Memory B cell (primary cell): ENCODE measurements around the gene FBXL7.

Source experiments
- ATAC-seq: fragments of 150-1000 bp; cut with Tn5 transposase; 2 replicates; pipeline ENCODE4 v1.10.0; 2021; ENCODE audit warnings: low read depth, mild to moderate bottlenecking, moderate library complexity
- DNase-seq, 2 donors: peaks; one replicate each; pipeline ENCODE4 v3.0.0; 2022; ENCODE audit warnings: low spot score in 2 of 2
- H3K27ac Mint-ChIP-seq: one replicate; pipeline ENCODE4 v1.8.0; 2022; ENCODE audit warnings: mild to moderate bottlenecking, moderate library complexity, mixed read lengths
- H3K27me3 Mint-ChIP-seq: one replicate; pipeline ENCODE4 v1.8.0; 2022; ENCODE audit warnings: mixed read lengths
- H3K36me3 Mint-ChIP-seq: one replicate; pipeline ENCODE4 v1.8.0; 2022; ENCODE audit warnings: mild to moderate bottlenecking, mixed read lengths
- H3K4me1 Mint-ChIP-seq: one replicate; pipeline ENCODE4 v1.8.0; 2022; ENCODE audit warnings: mixed read lengths
- H3K4me3 Mint-ChIP-seq: one replicate; pipeline ENCODE4 v1.8.0; 2022; ENCODE audit warnings: mild to moderate bottlenecking, moderate library complexity, mixed read lengths
- H3K9me3 Mint-ChIP-seq: one replicate; pipeline ENCODE4 v1.8.0; 2022; ENCODE audit warnings: mixed read lengths

Gene FBXL7

DNA sequence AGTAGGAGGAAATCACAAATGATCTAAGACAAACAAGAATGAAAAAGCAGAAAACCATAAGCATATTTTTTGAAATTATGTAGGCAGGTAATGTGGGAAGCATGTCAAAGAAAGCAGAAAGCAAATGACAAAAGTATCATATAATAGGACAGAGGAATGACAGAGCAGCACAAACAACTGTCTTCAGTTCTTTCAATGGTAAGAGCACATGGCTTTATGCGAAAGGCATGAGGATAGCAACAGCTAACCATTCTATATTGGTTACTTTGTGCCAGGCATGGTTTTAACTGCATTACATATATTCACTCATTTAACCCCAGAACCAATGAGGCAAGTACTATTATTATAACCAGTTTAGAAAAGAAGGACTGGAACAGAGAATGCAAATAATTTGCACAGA lies 137.4 kb downstream of the FBXL7 start:
- DNase-seq (no peak), ATAC-seq (no peak)
- no peaks in the 10 kb centered on the region for H3K27me3 Mint-ChIP-seq
- H3K27ac Mint-ChIP-seq = no peak overlapping the region
- no peaks in the 10 kb centered on the region for H3K36me3 Mint-ChIP-seq
- H3K9me3 Mint-ChIP-seq = peaks cover 5% of the 10 kb centered on the region
- no peak overlapping the region for H3K4me3 Mint-ChIP-seq
- no peaks in the 10 kb centered on the region for H3K4me1 Mint-ChIP-seq

- no peak for ATAC-seq
- no peak for DNase-seq
- Mint-ChIP-seq H3K4me1 (no peaks in the 10 kb centered on the region), H3K36me3 (no peaks in the 10 kb centered on the region), H3K27me3 (no peaks in the 10 kb centered on the region), H3K4me3 (no peak overlapping the region), H3K9me3 (peaks cover 5% of the 10 kb centered on the region), H3K27ac (no peak overlapping the region)
Measured at GRCh38 chr5:15637886-15638285, 137.9 kb downstream of the FBXL7 start.

DNA sequence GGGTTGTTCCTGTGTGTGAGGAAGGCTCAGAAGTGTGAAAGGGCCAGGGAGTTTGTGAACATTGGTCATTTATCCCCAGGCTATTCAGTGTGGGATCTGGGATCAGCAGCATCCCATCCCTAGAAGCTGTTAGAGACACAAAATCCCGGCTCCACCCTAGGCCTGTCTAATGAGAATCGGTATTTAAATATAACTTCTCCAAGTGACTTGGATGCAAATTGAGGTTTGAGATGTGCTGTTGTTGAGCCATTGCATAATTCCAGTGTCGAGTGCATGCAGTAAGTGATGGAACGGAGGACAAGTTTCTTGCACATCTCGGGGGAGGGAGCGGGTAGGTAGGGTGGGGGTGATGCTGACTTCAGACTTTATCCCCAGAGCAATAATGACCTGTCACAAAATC lies 138.3 kb downstream of the FBXL7 start:
- no peak for DNase-seq
- no peak for ATAC-seq
- no peaks in the 10 kb centered on the region for H3K36me3 Mint-ChIP-seq
- H3K9me3 Mint-ChIP-seq = peaks cover 5% of the 10 kb centered on the region
- no peaks in the 10 kb centered on the region for H3K4me1 Mint-ChIP-seq
- H3K4me3 Mint-ChIP-seq = no peak overlapping the region
- no peaks in the 10 kb centered on the region for H3K27me3 Mint-ChIP-seq
- no peak overlapping the region for H3K27ac Mint-ChIP-seq

DNA sequence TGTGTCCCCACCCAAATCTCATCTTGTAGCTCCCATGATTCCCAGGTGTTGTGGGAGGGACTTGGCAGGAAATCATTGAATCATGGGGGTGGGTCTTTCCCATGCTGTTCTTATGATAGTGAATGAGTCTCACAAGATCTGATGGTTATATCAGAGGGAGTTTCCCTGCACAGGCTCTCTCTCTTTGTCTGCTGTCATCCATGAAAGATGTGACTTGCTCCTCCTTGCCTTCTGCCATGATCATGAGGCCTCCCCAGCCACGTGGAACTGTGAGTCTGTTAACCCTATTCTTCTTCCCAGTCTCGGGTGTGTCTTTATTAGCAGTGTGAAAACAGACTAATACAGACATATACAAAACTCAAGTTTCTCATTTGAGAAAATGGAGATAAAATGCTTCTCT lies 139.3 kb downstream of the FBXL7 start:
- Mint-ChIP-seq H3K36me3 (no peaks in the 10 kb centered on the region), H3K27me3 (no peaks in the 10 kb centered on the region), H3K4me3 (no peak overlapping the region), H3K27ac (no peak overlapping the region), H3K9me3 (peaks cover 5% of the 10 kb centered on the region), H3K4me1 (no peaks in the 10 kb centered on the region)
- ATAC-seq (no peak), DNase-seq (no peak)

- no peaks in the 10 kb centered on the region for H3K36me3 Mint-ChIP-seq
- DNase-seq (no peak), ATAC-seq (no peak)
- H3K4me1 Mint-ChIP-seq = no peaks in the 10 kb centered on the region
- no peak overlapping the region for H3K27ac Mint-ChIP-seq
- H3K27me3 Mint-ChIP-seq = no peaks in the 10 kb centered on the region
- H3K9me3 Mint-ChIP-seq = peaks cover 5% of the 10 kb centered on the region
- H3K4me3 Mint-ChIP-seq = no peak overlapping the region
Measured at GRCh38 chr5:15640116-15640515, 140.1 kb downstream of the FBXL7 start.

GRCh38 chr5:15643731-15644130 lies 143.8 kb downstream of the FBXL7 start:
- H3K4me3 Mint-ChIP-seq = no peak overlapping the region
- H3K27ac Mint-ChIP-seq = no peak overlapping the region
- no peak for DNase-seq
- ATAC-seq = no peak
- H3K27me3 Mint-ChIP-seq = no peaks in the 10 kb centered on the region
- peaks cover 7% of the 10 kb centered on the region for H3K9me3 Mint-ChIP-seq
- no peaks in the 10 kb centered on the region for H3K36me3 Mint-ChIP-seq
- no peaks in the 10 kb centered on the region for H3K4me1 Mint-ChIP-seq

DNA sequence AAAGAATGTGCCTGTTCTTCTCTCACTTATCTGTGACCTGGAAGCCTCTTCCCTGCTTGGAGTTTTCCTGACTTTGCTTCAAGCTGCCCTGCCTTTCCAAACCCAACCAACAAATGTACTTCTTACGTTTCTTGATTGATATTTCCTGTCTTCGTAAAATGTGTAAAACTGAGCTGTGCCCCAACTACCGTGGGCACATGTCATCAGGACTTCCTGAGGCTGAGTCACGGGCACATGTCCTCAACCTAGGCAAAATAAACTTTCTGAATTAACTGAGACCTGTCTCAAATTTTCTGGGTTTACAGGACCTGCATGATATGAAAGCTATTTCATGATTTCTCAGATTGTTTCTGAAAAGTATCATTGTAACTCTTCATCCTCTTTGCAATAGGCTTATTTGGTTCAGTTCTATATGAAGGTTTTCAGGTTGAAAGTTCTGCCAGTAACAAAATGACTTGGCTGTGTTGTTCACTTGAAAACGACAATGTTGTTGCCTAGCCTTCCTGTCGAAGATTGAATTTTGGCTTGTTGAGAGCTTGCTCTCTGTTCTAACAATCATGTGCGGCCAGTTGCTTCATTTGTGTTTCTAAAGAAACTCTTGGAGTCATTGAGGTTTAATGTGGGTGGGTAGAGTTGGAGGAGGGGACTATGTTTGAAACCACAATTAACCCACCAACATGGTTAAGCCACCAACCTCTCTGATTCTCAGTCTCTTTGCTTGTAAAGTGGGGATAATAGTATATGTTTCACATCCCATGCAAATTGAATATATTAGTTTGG lies 145.6 kb downstream of the FBXL7 start:
- Mint-ChIP-seq H3K4me3 (no peak overlapping the region), H3K27ac (no peak overlapping the region), H3K27me3 (no peaks in the 10 kb centered on the region), H3K9me3 (peaks cover 7% of the 10 kb centered on the region), H3K4me1 (no peaks in the 10 kb centered on the region), H3K36me3 (no peaks in the 10 kb centered on the region)
- DNase-seq (no peak), ATAC-seq (no peak)

GRCh38 chr5:15646371-15646770 lies 146.4 kb downstream of the FBXL7 start:
- no peak overlapping the region for H3K4me3 Mint-ChIP-seq
- H3K4me1 Mint-ChIP-seq = no peaks in the 10 kb centered on the region
- ATAC-seq (no peak), DNase-seq (no peak)
- H3K9me3 Mint-ChIP-seq = peaks cover 4% of the 10 kb centered on the region
- H3K27me3 Mint-ChIP-seq = no peaks in the 10 kb centered on the region
- H3K36me3 Mint-ChIP-seq = no peaks in the 10 kb centered on the region
- no peak overlapping the region for H3K27ac Mint-ChIP-seq

DNA sequence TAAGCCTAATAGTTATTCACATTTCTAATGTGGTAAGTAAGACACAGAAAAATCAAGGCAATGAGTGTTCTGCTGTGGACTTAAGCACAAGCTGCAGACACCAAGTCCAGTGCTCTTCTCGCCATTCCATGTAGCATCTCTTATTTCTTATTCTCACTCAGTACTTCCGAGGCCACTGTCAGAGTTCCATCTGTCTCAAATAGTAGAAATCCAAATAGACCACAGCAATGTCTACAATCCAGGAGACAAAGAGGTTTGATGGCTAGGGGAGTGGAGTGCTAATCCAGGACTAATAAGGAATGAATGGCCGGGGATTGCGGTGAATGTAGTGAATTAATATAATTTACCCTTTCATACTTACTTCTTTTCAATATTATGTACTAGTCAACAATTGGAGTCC lies 147.3 kb downstream of the FBXL7 start:
- Mint-ChIP-seq H3K4me1 (no peaks in the 10 kb centered on the region), H3K9me3 (peaks cover 4% of the 10 kb centered on the region), H3K27me3 (no peaks in the 10 kb centered on the region), H3K36me3 (no peaks in the 10 kb centered on the region), H3K4me3 (no peak overlapping the region), H3K27ac (no peak overlapping the region)
- no peak for ATAC-seq
- DNase-seq = no peak

GRCh38 chr5:15650266-15650665 lies 150.3 kb downstream of the FBXL7 start:
- H3K4me1 Mint-ChIP-seq = no peaks in the 10 kb centered on the region
- H3K9me3 Mint-ChIP-seq = peaks cover 4% of the 10 kb centered on the region
- H3K4me3 Mint-ChIP-seq = no peak overlapping the region
- H3K27me3 Mint-ChIP-seq = no peaks in the 10 kb centered on the region
- no peak overlapping the region for H3K27ac Mint-ChIP-seq
- H3K36me3 Mint-ChIP-seq = no peaks in the 10 kb centered on the region
- DNase-seq = no peak
- ATAC-seq = no peak

DNA sequence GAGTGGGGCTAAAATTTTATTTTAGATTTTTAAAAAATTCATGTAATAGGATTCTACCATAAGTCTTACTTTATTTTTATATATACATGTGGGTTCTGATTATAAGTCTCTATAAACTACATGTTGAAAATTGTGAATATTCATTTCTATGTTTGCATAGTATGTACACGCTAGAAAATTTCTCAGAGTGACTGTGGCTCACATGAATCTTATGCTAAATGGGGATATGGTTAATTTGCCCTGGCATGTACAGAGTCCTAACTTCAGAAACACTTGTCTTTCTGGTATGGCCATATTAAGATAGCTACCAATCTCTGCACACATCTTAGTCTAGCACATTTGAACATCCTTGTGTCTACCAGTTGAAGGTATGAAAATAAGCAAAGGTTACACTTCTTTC lies 154.8 kb downstream of the FBXL7 start:
- Mint-ChIP-seq H3K36me3 (no peaks in the 10 kb centered on the region), H3K9me3 (peaks cover 3% of the 10 kb centered on the region), H3K27me3 (no peaks in the 10 kb centered on the region), H3K4me1 (no peaks in the 10 kb centered on the region), H3K4me3 (no peak overlapping the region), H3K27ac (no peak overlapping the region)
- no peak for DNase-seq
- ATAC-seq = no peak

GRCh38 chr5:15655683-15656082 lies 155.7 kb downstream of the FBXL7 start:
- no peak overlapping the region for H3K27ac Mint-ChIP-seq
- no peak overlapping the region for H3K4me3 Mint-ChIP-seq
- H3K36me3 Mint-ChIP-seq = no peaks in the 10 kb centered on the region
- DNase-seq (no peak), ATAC-seq (no peak)
- no peaks in the 10 kb centered on the region for H3K27me3 Mint-ChIP-seq
- no peaks in the 10 kb centered on the region for H3K4me1 Mint-ChIP-seq
- H3K9me3 Mint-ChIP-seq = peaks cover 2% of the 10 kb centered on the region

GRCh38 chr5:15664961-15665360 lies 165.0 kb downstream of the FBXL7 start:
- H3K36me3 Mint-ChIP-seq = no peaks in the 10 kb centered on the region
- no peak overlapping the region for H3K4me3 Mint-ChIP-seq
- H3K27me3 Mint-ChIP-seq = no peaks in the 10 kb centered on the region
- DNase-seq = no peak
- H3K27ac Mint-ChIP-seq = no peak overlapping the region
- ATAC-seq = no peak
- H3K4me1 Mint-ChIP-seq = no peaks in the 10 kb centered on the region
- H3K9me3 Mint-ChIP-seq = peaks cover 14% of the 10 kb centered on the region

GRCh38 chr5:15669826-15670225 lies 169.8 kb downstream of the FBXL7 start:
- ATAC-seq = no peak
- no peak overlapping the region for H3K4me3 Mint-ChIP-seq
- no peaks in the 10 kb centered on the region for H3K27me3 Mint-ChIP-seq
- no peak overlapping the region for H3K27ac Mint-ChIP-seq
- DNase-seq = no peak
- H3K9me3 Mint-ChIP-seq = peaks cover 7% of the 10 kb centered on the region
- no peaks in the 10 kb centered on the region for H3K36me3 Mint-ChIP-seq
- no peaks in the 10 kb centered on the region for H3K4me1 Mint-ChIP-seq

GRCh38 chr5:15674716-15675115 lies 174.7 kb downstream of the FBXL7 start:
- DNase-seq (no peak), ATAC-seq (no peak)
- Mint-ChIP-seq H3K9me3 (peaks cover 5% of the 10 kb centered on the region), H3K4me3 (no peak overlapping the region), H3K36me3 (no peaks in the 10 kb centered on the region), H3K27ac (no peak overlapping the region), H3K27me3 (no peaks in the 10 kb centered on the region), H3K4me1 (no peaks in the 10 kb centered on the region)
